Lower leg skin (tissue), 4 donors: Measurements from ENCODE around the gene APOA1. TPM values are rescaled to one million over a fixed set of nuclear protein-coding genes. Genes with fewer than 3 reads are reported as not detected.

Source experiments
- DNase-seq, 2 donors: peaks; one replicate each; pipeline ENCODE4 v3.0.0-alpha.2; 2019; ENCODE audit warnings: low spot score in 2 of 2
- H3K4me3 ChIP-seq: fragments of 200-600 bp; sonication (generic); 2 replicates; pipeline ENCODE4 v1.5.1; 2017; ENCODE audit warnings: mild to moderate bottlenecking, low read depth; ENCODE audit not compliant: poor library complexity, severe bottlenecking
- POLR2A ChIP-seq, 2 donors: fragments of 450-650 bp; IDR thresholded peaks; one replicate each; pipeline ENCODE4 v1.6.1; 2016 to 2017; ENCODE audit warnings: antibody characterized with exemption in 2 of 2, mild to moderate bottlenecking in 1 of 2, moderate library complexity in 1 of 2
- WGBS, 2 donors: methylation state at CpG; one replicate each; pipeline ENCODE4 v1.1.5; 2018; 5-methylcytosine and 5-hydroxymethylcytosine counted together
- intact Hi-C: fragments of 100-400 bp; cut with DNase I; formaldehyde crosslinking; loops from one replicate; pipeline ENCODE4 v1.15.0; 2023; ENCODE audit warnings: low total_unique reads
- total RNA-seq, 4 donors: library from RNA; depleted of rRNA; stranded (reverse); fragments of >200 nt; gene quantifications; one replicate each; pipeline ENCODE4 v1.1.0, GENCODE V29; 2016
- TF ChIP-seq, protein P1 (sequence below), 3 donors: fragments of 450-650 bp; IDR thresholded peaks; one replicate each; pipeline ENCODE4 v1.5.1; 2016; ENCODE audit warnings: antibody characterized with exemption in 3 of 3, mild to moderate bottlenecking in 3 of 3, moderate library complexity in 2 of 3

The APOA1 gene
- total RNA-seq, 4 donors from 2014 or later, result 1.6 to 1.7 TPM; not detected in 2

GRCh38 chr11:116876656-116877055, 39.2 kb upstream of the APOA1 start:
- no peak for DNase-seq
- no peak for TF ChIP-seq POLR2A (IDR thresholded peaks at IDR 0.05)
- TF ChIP-seq, protein P1, sequence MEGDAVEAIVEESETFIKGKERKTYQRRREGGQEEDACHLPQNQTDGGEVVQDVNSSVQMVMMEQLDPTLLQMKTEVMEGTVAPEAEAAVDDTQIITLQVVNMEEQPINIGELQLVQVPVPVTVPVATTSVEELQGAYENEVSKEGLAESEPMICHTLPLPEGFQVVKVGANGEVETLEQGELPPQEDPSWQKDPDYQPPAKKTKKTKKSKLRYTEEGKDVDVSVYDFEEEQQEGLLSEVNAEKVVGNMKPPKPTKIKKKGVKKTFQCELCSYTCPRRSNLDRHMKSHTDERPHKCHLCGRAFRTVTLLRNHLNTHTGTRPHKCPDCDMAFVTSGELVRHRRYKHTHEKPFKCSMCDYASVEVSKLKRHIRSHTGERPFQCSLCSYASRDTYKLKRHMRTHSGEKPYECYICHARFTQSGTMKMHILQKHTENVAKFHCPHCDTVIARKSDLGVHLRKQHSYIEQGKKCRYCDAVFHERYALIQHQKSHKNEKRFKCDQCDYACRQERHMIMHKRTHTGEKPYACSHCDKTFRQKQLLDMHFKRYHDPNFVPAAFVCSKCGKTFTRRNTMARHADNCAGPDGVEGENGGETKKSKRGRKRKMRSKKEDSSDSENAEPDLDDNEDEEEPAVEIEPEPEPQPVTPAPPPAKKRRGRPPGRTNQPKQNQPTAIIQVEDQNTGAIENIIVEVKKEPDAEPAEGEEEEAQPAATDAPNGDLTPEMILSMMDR (IDR thresholded peaks at IDR 0.05), result no peak
- 75 to 84% methylated on average over 8 of the region's 8 CpGs for WGBS, 2 donors
- intact Hi-C loops, result no loop called here
- H3K4me3 ChIP-seq, result no peak overlapping the region

DNA sequence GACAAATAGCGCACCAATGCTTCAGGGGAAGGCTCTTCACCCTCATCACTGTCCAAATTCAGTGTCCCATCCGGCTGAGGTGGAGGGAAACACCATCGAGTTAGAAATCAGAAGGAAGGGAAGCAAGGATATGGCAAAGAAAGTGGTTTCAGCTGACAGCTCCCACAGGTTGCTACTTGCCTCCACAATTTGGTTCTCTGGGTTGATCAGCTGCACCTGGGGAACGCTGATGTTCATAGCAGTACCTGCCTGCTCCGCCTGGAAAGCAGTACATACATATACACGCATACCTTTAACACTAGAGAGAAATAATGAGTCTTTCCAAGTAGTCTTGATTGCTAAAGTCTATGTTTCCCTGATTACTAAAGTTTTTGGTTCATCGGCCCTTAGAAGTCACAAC, 37.8 kb upstream of the APOA1 start:
- 65 to 73% methylated on average over 7 of the region's 7 CpGs for WGBS, 2 donors
- no peak for DNase-seq

DNA sequence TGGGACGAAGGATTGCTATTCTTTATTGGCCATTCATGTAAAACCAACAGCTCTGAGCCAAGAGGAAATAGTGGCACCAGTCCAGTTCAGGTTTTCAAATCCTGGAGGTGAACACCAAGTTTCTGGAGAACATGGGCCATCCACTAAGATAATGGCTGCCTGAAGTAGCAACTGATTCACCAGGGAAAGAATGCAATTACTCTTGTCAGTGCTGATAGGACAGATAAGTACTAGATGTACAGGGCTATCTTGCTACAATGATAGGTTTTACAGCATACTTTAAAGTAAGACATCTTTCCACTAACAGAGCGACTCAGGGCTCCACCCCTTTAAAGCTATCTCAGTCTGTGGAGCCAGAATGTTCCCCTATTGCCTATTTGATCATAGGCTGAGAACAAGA, 36.8 kb upstream of the APOA1 start:
- TF ChIP-seq, protein P1 (IDR thresholded peaks at IDR 0.05), result no peak
- TF ChIP-seq POLR2A (IDR thresholded peaks at IDR 0.05), result no peak
- WGBS, 2 donors, result 78 to 84% methylated on average over 2 of the region's 2 CpGs
- H3K4me3 ChIP-seq, result no peak overlapping the region
- intact Hi-C loops, result no loop called here
- DNase-seq, result no peak

More for the DNA sequence above, 37.8 kb upstream of the APOA1 start:
- intact Hi-C loops, result no loop called here
- H3K4me3 ChIP-seq, result no peak overlapping the region
- TF ChIP-seq POLR2A (IDR thresholded peaks at IDR 0.05), result no peak
- TF ChIP-seq, protein P1 (IDR thresholded peaks at IDR 0.05), result no peak

DNA sequence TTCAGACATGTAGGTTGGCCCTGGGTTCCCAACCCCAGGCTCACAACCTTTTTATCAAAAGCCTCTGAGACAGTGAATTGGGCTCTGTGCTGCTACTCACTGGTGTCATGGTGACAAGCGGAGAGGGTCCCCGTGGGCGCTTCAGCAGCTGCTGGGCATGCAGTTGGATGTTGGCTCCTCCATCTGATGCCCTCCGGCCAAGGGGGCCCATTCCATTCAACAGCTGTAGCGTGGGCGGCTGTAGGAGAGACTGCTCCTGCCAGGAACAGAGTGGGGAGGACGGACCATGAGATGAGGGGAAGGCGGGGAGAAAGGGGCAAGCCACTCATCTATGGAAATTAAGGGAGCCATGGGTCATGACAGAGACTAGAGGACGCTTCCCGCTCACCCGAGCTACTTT, 36.0 kb upstream of the APOA1 start:
- TF ChIP-seq, protein P1 (IDR thresholded peaks at IDR 0.05), result no peak
- TF ChIP-seq POLR2A (IDR thresholded peaks at IDR 0.05), result no peak
- no peak overlapping the region for H3K4me3 ChIP-seq
- intact Hi-C loops, result no loop called here
- DNase-seq, result no peak
- WGBS, 2 donors, result 91 to 93% methylated on average over 11 of the region's 11 CpGs

DNA sequence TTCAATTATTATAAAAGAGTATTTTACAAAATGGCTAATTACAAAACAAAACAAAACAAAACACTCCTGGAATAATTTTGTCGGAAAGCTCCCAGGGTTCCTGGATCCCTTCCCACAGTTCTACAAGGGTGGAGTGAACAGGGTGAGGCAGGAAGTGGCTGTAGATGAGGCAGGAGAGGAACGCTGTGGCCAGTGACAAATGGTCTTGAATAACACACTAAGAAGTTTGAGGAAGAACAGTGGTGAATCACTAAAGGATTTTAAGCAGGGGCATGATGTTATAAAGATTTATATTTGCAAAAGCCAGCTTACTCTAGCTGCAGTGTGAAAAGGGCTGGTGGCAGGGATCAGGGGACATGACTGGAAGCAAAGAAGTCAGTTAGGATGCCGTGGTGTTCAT, 33.8 kb upstream of the APOA1 start:
- intact Hi-C loops, result no loop called here
- TF ChIP-seq, protein P1 (IDR thresholded peaks at IDR 0.05), result no peak
- TF ChIP-seq POLR2A (IDR thresholded peaks at IDR 0.05), result no peak

GRCh38 chr11:116870054-116870453, 32.6 kb upstream of the APOA1 start:
- no peak for DNase-seq
- 81 to 87% methylated on average over 3 of the region's 3 CpGs for WGBS, 2 donors
- intact Hi-C loops, result no loop called here
- TF ChIP-seq, protein P1 (IDR thresholded peaks at IDR 0.05), result no peak
- no peak for TF ChIP-seq POLR2A (IDR thresholded peaks at IDR 0.05)
- no peak overlapping the region for H3K4me3 ChIP-seq

More for the DNA sequence above, 33.8 kb upstream of the APOA1 start:
- 42 to 47% methylated on average over 3 of the region's 3 CpGs for WGBS, 2 donors
- DNase-seq, result no peak
- H3K4me3 ChIP-seq, result no peak overlapping the region
